ACHN (cell line): ENCODE measurements around the gene MTUS2.
"Not testable (repeated sequence)": the region's sequence is repeated elsewhere in the genome, so short reads cannot be mapped to it uniquely, and the experiment has no call there.

Experiments
- DNase-seq: peaks from one replicate; pipeline ENCODE4 v3.0.0-alpha.2; 2015
- in situ Hi-C: cut with HindIII; loops from 2 replicates; pipeline ENCODE4 v1.10.0; 2017; ENCODE audit warnings: low sequenced_read_pairs, low pct_ligation_motif_present, low pct_unique_long_range_greater_than_20kb

Gene MTUS2

DNA sequence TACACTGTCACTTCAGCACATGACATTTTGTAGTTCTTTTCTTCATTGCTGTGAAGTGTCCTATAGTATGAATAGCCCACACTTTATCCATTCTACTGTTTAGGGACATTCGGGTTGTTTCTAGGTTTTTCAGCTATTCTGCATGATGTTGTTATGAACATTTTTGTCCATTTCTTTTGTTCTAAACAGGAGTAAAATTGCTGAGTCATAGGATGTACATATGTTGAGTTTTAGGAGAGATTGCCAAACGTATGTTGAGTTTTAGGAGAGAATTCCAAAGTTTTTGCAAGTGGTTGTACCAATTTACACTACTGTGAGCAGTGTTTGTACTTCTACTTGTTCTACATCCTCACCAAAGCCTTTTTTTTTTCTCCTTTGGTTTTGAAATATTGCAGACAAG lies 115.0 kb downstream of the MTUS2 start:
- in situ Hi-C loops: no loop called here

GRCh38 chr13:28942906-28943305 lies 122.8 kb downstream of the MTUS2 start:
- DNase-seq: no peak
- in situ Hi-C loops: no loop called here

More for the DNA sequence above, 115.0 kb downstream of the MTUS2 start:
- DNase-seq: no peak

DNA sequence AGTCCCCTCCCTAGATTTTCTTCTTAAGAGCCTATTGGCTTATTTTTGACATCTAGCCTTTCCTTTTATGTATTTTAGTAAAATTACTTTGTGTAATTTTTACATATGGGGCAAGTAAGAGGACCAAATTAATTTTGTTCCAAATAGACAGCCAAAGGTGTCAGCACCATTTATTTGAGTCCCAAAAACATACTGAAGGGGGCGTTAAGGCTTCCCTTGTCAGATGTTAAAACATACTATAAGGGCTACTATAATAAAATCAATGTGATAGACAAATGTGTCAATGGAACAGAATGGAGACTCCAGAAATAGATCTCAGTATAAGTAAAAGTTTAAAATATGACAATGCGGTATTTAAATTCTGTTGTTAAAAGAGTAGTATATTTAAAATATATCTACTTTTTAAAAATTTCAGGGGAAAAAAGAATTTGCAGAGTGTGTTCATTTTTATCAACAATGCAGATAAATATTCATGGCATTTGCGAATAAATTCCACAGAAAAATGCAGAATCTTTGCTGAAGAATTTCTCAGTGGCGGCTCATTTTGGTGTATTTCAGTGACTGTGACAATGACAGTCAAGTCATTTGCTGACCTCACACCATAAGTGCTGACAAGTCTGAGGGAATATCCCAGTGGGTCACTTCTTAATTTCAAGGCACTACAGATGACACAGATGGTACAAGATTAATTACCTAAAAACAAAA lies 133.7 kb downstream of the MTUS2 start:
- DNase-seq: peak; percentile 10
- in situ Hi-C loops: no loop called here

GRCh38 chr13:28954419-28954725 lies 134.2 kb downstream of the MTUS2 start:
- in situ Hi-C loops: no loop called here
- DNase-seq: no peak

GRCh38 chr13:28954810-28955209 lies 134.7 kb downstream of the MTUS2 start:
- in situ Hi-C loops: no loop called here
- DNase-seq: no peak

GRCh38 chr13:28955264-28955966 lies 135.3 kb downstream of the MTUS2 start:
- in situ Hi-C loops: no loop called here
- DNase-seq: no peak

DNA sequence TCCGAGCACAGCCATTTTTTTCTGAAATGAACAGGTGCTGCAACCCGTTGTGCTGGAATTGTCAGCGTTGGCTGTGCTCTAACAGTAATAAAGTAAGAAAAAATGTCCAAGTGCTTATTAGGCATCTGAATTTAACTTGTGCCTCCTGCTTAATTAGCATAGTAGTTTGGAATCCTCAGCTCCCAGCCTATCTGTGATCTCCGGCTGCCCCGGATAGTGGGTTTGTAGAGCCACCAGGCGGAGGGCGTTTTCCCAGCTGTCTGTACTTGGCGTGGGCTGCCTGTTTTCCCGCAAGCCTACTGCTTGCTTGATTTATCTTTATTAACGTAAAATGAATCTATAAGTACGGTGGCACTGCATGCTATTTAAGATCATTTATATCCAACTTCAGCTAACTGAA lies 137.9 kb downstream of the MTUS2 start:
- in situ Hi-C loops: no loop called here
- no peak for DNase-seq

DNA sequence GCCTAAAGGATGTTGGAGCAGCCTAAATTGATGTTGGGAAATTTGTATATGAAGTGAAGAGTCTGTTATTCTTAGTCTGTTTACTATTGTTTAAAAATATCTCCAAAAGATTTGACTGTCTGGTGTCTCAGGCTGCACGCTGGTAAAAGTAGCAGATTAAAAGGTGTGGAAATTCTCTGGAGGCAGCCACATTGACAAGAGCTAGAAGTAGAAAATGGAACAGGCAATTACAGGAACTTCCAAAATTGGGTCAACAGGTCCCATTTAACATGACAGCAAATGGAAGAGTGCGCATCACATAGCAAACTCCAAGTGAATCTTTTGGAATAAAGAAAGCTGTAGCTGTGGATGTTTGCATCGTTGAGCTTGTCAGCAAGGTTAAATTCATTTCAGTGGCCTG lies 138.3 kb downstream of the MTUS2 start:
- in situ Hi-C loops: no loop called here
- DNase-seq: no peak

DNA sequence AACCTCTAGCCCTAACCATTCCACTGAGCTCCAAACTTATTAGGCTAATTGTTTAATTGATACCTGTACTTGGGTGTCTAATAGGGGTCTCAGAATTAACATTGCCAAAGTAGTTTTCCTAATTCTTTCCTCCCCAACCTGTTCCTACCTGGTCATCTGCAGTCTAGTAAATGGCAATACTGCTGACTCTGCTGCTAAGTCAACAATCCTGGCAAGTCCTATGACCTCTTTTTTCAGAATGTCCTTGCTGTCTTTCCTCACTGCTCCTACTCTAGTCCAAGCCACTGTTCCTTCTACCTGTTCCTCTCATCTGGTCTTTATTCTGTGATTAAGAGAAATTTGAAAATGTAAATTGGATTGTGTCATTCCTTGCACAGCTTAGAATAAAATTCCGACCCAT lies 143.9 kb downstream of the MTUS2 start:
- in situ Hi-C loops: no loop called here
- DNase-seq: no peak

DNA sequence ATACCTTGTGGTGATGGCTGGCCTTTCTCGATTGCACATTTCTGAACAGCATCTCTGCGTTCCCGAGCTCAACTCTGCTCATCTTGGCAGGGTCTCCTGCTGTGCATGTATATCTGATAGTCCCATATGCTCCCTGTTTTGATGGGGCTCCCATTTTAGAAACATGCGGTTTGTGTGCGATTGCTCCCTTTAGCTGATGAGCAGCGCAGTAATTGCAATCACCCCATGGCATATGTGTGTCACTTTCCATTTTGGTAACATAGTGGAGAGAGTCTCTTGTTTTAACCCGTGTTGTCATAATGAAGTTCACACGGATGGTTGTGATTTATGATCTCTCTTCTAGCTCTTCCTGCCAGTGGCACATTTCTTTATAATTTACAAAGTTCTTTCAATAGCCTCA lies 144.7 kb downstream of the MTUS2 start:
- in situ Hi-C loops: no loop called here
- DNase-seq: no peak

- in situ Hi-C loops: no loop called here
Observed at GRCh38 chr13:28967029-28967915, 147.1 kb downstream of the MTUS2 start.

DNA sequence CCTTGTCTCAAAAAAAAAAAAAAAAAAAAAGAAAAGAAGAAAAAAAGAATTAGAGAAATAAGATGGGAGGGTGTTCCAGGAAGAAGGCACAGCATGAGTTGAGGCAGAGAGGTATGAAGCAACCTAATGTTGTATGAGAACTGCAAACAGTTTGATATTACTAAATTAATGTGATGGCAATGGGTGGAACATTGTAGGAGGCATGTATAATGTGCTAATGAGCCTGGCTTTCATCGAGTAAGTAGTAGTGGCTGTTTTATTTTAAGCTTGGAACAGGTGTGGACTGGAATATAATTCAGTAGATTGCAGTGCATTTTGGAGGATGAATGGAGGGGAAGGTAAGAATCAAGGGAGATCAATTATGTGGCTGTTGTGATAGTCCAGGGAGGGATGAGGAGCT lies 156.1 kb downstream of the MTUS2 start:
- no peak for DNase-seq

More at GRCh38 chr13:28967029-28967915, 147.1 kb downstream of the MTUS2 start:
- DNase-seq: no peak

DNA sequence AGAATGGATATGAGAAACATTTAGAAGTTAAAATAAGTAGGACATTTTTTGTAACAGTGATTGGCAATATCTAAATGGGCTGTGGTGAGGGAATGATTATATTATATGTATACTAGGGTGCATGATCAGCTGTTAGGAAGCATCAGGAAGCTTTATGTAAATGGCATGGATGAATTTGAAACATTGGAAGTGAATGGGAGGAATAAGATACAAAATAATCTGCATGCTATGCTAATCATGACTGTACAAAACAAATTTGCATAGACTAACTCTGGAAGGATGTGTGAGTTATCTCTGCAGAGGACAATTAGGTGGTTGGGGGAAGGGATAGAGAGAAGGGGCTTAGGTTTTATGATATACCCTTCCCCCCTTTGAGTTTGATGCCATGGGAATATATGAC lies 156.5 kb downstream of the MTUS2 start:
- in situ Hi-C loops: no loop called here
- DNase-seq: no peak

More for the DNA sequence above, 156.1 kb downstream of the MTUS2 start:
- in situ Hi-C loops: no loop called here

DNA sequence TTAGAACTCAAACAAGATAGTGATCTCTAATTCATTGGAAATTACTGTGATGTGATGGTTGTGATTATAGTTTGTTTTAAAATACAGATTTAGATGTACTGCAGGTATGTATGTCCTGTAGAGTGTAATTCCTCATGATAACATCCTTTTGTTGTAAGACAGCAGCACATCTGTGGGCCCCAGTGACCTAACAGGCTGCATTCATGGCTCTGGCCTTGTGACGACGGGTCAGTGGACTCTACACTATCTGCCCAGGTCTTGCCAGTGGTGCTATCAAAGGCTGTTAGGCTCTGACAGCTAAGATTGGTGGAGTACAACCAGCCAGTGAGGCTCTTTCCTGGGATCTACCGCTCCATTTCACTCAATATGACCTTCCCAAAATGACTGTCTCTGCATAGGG lies 158.4 kb downstream of the MTUS2 start:
- DNase-seq: no peak
- in situ Hi-C loops: no loop called here

- in situ Hi-C loops: no loop called here
- no peak for DNase-seq
Observed at GRCh38 chr13:28981530-28981929, 161.4 kb downstream of the MTUS2 start.

- no peak for DNase-seq
- in situ Hi-C loops: no loop called here
Observed at GRCh38 chr13:28983641-28984040, 163.5 kb downstream of the MTUS2 start.

DNA sequence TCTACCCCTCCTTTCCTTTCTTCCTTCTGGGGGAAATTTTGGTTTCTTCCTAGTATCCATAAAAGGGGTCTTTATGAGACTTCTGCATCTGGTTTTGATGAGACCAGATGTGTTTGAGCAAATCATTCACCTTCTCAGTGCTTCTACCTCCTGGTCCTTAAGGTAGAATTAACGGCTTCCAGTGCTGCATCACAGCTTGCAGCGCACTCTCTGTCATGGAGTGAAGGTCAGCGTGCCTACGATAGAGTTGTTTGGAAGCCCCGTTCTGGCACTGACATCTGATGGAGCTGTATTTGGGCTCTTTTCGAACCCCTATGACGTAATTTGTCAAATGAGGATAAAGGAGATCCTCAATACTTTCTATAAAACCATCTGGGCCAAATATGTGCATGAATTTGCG lies 164.2 kb downstream of the MTUS2 start:
- DNase-seq: no peak
- in situ Hi-C loops: no loop called here

- no peak for DNase-seq
- in situ Hi-C loops: no loop called here
Observed at GRCh38 chr13:28984825-28985224, 164.7 kb downstream of the MTUS2 start.

GRCh38 chr13:28990378-28990777 lies 170.2 kb downstream of the MTUS2 start:
- DNase-seq, in situ Hi-C loops: not testable (repeated sequence)
